Urothelium cell line (cell line): ENCODE measurements around the gene MAGI1.

Experiments
- DNase-seq: peaks from one replicate; pipeline ENCODE4 v3.0.0; 2011; ENCODE audit warnings: low spot score, mixed read lengths
- FAIRE-seq: peaks from 2 replicates; lab custom pipeline; 2011; peaks lifted over from hg19 to GRCh38; lab: Jason Lieb, UNC

MAGI1 gene

DNA sequence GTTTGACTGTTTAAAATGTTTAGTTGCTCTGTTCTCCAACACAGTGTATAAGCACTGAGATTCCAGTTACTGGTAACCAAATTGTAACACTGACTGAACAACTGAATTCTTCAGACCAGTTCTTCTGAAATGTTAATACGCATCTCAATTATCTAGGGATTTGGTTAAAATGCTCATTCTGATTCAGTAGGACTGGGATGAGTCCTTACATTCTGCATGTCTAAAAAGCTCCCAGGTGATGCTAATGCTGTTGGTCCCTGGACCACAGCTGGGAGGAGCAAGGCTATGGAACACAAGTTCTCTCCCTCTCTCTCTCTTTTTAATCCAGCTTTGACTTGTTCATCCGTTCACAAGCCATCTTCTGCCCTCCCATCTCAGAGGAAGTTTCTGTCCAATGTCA is 380.3 kb downstream of the MAGI1 start:
- FAIRE-seq = no peak
- DNase-seq = no peak

DNA sequence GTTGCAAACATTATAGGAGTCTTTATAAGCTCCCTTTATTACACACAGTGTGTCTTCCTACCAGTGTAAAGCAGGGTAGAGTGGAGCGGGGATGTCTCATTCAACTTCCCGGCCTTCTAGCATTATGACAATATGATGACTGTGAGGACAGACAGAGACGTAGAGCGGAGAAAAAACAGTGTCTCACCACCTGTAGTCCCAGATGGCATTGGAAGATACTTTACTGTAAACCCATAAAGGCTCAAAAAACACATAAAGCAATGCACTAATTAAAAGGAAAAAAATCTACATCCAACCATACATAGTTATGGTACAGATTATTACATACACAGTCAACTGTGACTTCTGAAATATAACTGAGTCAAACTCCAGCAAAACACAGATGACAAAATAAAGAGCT is 383.7 kb downstream of the MAGI1 start:
- FAIRE-seq (no peak), DNase-seq (no peak)

DNA sequence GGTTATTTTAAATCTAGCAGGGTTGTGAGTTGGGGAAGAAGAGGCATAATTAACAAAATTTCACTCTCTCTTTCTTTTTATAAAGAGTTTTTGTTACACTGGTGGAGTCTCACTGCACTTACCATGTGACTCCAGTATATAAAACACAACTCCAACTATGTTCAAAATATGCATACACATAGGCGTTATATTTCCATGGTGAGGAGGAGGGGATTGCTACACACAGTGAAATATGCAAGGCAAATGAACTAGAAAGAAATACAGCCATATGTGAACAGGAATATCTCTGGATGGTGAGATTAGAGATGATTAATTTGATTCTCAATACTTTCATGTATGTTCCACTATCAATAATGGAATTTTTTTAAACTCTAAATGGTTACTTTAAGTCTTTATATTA is 385.0 kb downstream of the MAGI1 start:
- DNase-seq (no peak), FAIRE-seq (no peak)

DNA sequence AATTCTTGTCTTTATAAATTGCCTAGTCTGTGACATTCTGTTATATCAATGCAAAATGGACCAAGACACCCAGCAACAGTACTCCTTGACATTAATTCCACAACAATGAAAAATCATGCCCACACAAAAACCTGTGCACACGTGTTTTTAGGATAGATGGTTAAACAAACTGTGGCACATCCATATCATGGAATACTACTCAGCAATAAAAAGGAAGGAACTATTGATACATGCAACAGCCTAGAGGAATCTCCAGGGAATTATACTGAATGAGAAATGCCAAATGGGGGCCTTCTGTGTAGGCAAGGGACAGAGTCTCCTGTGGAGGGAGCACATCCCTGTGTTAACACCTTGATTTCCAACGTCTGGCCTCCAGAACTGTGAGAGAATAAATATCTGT is 388.5 kb downstream of the MAGI1 start:
- FAIRE-seq = no peak
- DNase-seq = no peak

DNA sequence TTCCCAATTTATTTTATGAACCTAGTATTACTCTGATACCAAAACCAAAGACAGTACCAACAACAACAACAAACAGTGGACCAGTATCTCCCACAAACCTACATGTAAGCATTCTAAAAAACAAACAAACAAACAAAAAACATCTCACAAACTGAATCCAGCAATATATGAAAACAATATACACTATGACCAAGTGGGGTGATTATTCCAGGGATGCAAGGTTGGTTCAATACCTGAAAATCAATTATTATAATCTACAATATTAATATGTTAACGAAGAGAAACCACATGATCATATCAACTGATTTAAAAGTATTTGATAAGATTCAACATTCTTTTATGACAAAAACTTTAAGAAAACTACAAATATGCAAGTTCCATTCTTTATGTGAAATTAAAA is 391.3 kb downstream of the MAGI1 start:
- DNase-seq (no peak), FAIRE-seq (no peak)

DNA sequence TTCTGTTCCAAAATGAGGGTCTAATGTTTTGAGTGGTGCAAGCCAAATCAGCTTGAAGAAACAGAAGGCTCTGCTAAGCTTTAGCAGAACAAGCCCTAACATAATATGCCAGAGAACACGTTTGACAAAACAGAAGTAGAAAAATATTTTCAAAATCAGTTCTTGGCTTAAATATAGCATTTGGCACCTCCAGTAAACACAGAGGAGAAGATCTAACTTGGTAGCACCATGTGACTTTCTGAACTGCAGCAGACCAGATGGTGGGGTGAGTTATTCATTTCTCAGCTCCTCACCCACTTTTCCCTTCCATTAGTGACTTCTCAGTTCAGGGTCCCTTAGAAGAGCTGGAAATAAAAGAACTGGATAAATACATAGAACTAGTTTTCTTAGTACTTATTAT is 395.8 kb downstream of the MAGI1 start:
- FAIRE-seq (no peak), DNase-seq (no peak)

DNA sequence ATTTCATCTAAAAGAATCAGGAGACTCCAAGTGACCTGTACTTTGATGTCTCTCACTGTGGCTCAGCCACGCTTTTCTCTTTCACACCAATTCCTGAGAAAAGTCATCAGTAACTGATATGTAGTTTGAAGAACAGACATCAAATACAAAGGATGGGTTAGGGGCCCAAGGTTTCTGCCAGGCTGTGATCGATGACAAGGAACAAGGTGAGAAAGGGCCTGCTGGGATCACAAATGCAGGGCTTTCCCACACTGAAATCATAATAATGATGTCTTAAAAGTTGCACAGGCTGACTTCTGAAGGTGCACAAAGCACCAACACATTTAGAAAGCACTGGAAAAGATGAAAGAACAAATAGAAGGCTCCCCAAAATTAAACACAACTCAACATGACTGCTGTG is 396.9 kb downstream of the MAGI1 start:
- DNase-seq = no peak
- FAIRE-seq = no peak

DNA sequence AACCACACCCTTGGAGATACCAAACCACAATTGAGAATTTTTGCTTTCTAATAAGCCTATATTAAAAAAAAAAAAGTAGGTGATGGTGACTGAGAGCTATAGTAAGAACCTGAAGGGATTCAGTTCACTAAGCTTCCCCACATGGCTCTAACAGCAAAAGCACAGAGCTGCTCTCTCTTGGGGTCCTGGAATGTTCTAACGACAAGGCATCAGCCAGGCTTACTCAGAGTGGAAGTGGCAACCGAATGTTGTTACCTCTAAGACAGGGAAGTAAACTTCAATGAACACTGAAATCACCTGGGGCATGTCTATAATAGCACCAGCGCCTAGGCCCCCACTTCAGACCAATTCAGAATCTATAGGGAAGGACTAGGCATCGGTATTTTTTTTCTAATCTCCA is 397.7 kb downstream of the MAGI1 start:
- FAIRE-seq (no peak), DNase-seq (no peak)

DNA sequence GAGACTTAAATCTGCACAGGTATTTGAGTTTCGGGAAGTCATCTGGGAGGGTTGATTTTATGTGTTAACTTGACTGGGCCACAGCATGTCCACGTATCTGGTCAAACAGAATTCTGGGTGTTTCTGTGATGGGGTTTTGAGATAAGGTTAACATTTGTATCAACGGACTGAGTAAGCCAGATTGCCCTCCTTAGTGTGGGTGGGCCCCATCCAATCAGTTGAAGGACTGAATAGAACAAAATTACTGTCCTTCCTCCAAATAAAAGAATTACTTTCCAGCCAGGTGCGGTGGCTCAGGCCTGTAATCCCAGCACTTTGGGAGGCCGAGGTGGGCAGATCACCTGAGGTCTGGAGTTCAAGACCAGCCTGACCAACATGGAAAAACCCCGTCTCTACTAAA is 399.3 kb downstream of the MAGI1 start:
- no peak for FAIRE-seq
- DNase-seq = no peak

DNA sequence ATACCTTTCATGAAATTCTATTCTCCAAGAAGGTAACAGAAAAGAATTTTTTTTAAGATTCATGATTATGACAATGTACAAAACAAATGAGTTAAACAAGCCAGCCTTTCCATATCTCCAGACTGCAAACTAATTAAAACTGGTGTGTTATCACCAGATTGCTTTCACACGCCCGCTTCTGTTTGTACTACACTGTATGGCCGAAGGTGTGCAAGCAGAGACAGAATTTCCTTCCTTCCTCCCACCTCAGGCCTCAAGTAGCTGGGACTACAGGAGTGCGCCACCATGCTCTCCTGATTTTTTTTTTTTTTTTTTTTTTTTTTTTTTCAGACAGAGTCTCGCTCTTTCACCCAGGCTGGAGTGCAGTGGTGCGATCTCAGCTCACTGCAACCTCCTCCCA is 400.4 kb downstream of the MAGI1 start:
- DNase-seq = no peak
- FAIRE-seq = no peak

DNA sequence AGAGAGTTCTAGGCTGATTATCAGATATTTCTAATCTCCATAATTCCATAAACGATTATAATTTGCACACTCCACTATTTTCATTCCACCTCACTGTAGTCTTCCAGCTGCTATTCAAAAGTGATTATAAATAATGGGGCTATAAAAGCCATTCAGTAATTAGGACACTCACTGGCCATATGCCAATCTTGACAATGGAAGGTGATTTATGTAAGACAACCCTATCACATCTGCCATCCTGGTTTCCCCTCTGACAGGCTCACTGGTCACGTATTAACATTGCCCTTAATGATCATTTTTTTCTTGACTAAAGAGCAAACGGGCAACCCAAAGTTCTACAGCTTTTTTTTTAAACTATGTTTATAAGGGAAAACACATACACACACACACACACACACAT is 402.4 kb downstream of the MAGI1 start:
- FAIRE-seq = no peak
- DNase-seq = no peak

DNA sequence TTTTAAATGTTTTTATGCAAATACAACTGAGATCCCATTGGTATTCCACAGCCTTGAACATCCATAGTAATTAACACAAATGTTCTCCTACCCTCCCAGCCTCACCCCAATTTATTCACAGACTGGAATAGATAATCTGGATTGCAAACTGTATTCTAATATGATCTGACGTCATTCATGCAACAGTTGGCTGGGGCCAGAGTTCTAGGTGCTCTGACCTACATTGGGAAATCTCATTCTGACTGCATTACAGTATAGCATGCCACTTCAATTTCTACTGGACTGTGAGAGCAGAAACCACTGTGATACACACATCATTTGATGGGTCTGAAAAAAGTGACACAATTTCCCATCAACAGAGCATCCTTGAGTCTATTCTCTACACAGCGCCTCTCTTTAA is 403.1 kb downstream of the MAGI1 start:
- DNase-seq (no peak), FAIRE-seq (no peak)

DNA sequence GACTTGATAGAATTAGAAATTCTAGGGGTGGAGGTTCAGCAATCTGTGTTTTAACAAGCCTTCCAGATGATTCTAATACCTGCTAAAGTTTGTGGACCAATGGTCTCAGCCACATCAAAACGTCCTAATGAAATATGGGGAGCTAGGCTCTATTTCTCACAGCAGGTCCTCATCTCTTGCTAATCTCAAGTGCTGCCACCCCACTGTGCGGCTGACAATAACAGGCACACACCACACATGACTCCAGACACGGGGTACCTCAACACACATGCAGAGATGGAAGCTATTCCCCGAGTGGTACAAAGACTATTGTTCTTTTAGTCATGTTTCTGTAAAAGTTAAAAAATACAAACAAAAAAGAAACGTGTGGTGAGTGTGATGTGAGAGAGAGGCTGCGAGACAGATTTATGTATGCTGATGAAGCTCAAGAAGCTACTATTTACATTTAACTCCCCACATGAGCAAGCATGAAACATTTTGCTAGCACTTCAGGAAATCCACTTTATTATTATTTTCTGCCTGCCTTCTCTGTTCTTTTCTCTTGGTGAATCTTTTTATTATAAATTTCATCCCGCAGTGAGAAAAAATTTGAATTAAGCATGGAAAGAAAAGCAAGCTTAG is 405.6 kb downstream of the MAGI1 start:
- DNase-seq = no peak
- FAIRE-seq = no peak

DNA sequence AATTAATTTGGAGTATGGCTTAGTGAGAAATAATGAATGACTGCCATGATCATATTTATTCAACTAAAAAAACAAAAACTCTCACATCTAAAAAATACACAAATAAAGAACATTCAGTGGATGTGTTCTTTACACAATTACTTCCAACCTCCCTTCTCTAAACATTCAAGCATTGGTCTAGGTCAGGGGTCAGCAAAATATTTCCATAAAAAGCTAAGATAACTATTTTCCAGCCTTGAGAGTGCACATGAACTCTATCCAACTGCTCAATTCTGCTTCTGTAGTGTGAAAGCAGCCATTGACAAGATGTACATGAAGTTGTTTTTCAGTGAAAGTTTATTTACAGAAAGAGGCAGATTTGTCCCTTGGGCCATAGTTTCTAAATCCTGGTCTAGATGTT is 406.3 kb downstream of the MAGI1 start:
- DNase-seq (no peak), FAIRE-seq (no peak)

DNA sequence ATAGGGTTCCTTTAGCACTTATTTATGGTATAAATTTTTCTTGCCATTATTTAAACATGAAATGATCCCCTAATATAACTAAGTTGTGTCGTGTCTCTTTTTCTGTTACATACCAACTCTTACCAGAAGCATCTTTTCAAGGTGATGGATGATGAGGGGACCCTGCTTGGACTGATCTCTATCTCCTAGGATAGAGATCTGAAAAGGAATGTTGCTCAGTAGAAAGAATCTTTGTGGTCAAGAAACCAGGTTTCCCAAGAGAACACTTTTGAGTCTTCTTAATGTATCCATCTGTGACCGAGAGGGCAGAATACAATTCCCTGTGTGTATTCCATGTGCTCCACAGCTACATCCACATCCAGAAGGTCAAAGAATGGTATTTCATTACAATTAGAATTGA is 409.7 kb downstream of the MAGI1 start:
- FAIRE-seq (no peak), DNase-seq (no peak)

DNA sequence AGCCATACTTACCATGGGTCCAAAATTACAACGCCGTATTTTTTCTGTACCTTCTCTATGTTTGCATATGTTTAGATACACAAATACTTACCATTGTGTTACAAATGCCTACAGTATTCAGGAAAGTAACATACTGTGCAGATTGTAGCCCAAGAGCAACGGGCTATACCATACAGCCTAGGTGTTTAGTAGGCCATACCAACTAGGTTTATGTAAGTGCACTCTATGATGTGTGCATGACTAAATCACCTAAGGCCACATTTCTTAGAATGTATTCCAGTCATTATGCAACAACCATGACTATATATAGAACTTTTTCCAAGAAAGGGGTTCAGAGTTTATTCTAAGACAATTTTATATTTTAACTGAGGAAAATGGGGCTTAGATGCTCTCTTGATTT is 411.7 kb downstream of the MAGI1 start:
- no peak for FAIRE-seq
- DNase-seq = no peak

DNA sequence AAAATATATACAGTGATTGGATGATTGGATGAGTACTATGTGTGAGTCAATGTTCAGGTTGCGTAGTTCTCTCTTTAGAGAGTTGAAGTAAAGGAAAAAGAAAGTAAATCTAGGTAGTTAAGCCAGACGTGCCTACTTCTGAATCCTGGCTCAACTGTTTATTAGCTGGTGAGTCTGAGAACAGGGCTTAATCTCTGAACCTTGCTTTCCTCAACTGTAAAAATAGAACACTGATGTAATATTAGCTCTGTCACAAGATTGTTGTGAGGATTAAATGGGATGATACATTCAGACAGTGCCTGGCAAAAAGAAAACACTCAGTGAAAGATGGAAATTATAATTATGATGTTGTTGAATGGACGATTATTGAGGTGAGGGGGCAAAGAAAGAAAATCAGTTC is 413.4 kb downstream of the MAGI1 start:
- DNase-seq (no peak), FAIRE-seq (no peak)

DNA sequence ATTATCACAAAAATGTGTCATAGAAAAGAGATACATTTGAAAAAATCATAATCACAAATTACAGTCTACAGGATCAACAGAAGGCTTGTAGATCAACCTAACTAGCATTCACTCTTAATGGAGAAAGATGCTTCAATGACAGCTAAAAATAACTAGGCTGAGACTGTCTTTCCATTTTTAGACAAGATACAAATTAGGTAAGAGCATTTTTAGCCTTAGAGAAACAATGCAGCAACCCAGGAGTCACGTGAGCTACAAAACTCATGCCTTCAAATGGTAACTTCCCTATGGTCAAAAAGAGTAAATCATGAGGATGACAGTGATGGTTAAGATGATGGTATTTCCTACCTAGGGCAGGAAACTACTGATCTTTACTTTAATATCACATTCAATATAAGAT is 415.4 kb downstream of the MAGI1 start:
- DNase-seq = no peak
- FAIRE-seq = no peak

DNA sequence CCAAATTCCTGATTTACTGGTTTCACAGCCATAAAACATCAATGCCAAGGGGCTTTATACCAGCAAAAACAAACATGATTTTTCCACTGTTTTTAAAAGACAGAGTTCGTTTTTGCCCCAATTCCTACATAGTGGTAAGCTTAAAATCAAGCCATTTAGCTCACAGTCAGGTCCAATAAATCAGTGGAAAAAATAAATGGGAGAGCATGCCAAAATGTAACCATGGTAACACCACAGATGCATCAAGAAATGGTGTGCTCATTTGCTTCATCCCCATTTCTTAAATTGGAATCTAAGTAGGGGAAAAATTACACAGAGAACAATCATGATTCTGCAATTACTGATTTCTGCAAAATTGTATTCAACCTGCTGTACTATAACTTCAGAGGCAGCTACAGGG is 418.8 kb downstream of the MAGI1 start:
- FAIRE-seq (no peak), DNase-seq (no peak)

DNA sequence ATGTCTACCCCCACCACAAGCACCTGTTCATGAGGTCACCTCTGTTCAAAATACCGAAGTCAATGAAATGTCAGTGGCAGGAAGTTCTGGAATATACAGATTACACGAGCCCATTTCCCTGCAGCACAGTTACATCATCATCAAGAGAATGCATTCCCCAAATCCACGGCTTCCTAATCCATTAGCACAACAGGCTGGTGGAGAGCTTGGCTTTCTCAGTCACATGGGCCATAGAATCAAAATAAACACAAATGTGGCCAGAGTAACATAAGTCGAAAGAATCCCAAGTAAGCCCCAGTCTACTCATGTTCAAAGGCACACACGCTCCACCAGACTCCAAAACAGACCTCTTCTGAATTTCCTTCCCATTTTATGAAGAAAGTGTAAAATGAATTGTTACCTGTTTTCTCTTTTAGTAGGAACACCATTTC is 419.3 kb downstream of the MAGI1 start:
- FAIRE-seq = no peak
- no peak for DNase-seq

DNA sequence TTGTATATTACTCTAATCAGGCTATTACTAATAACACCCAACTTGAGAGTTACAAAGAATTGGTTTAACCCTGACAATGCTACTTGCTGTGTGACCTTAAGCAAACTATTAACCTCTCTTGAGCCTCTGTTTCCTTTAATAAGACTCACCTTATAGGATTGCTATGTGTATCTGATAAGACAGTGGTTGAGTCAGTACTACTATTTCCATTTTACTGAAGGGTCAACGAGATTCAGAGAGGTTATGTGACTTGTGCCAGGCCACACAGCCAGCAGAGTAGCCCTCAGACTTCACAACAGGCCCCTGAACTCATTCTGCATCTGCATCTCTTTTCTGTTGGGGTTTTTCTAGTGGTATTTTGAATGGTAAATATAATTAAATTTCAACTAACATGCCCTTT is 420.1 kb downstream of the MAGI1 start:
- no peak for FAIRE-seq

DNA sequence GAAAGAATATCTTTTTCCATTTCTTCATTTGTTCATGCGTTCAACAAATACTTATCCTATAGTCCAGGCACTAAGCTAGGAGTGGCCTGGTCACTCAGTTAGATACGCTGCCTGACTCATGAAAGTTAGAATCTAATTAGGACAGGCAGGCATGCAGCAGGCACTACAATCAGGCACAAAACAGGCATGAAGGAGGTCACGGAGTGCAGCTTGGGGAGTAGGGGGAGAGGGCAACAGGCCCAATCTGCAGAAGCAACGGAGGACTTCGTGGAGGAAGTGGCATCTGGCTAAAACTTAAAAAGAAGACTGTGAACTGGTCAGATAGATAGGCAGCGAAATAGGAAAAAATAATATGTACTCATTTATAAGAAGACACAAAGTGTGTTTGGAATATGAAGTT is 420.9 kb downstream of the MAGI1 start:
- peak; percentile 30 for FAIRE-seq

More for the DNA sequence above, 420.1 kb downstream of the MAGI1 start:
- DNase-seq = no peak

DNA sequence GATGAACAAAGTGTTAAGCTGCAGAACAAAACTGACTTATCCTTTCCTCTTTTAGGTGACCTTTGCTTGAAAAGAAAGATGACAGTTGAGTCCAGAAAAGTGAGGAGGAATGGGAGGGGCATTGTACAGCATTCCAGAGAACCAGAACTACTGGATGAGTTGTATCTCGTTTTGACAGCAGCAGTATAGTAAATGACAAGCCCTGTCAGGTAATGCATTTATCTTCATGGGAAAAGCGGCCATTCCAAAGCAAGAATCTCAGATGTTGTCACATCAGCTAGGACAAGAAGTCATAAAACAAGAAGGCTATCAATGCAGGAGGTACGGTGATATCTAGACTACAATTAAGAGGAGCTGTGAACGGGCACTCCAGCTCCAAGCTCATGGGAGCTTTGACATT is 421.5 kb downstream of the MAGI1 start:
- FAIRE-seq (no peak), DNase-seq (no peak)

More for the DNA sequence above, 420.9 kb downstream of the MAGI1 start:
- no peak for DNase-seq

DNA sequence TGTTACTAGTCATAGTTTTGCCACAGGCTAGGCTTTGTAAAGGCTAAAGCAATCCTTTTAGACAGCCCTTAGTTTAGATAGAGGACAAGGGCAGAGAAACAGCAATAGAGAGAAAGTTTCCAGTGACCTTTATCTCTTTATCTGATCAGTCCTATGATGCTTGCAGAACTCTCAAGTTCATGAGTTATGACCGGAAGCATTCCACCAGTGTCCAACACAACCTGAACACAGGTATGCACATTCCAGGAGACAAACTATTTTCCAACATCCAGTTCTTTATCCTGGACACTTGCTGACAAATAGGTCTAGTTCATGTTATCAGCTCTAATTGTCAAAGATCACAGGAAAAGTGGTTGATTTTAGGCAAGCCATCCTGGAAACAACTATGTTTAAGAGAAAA is 422.2 kb downstream of the MAGI1 start:
- FAIRE-seq = no peak
- no peak for DNase-seq
